M059J (cell line): Measurements from ENCODE around the gene CARNS1. TPM values are rescaled to one million over a fixed set of nuclear protein-coding genes. Genes with fewer than 3 reads are reported as not detected.

ENCODE experiments used
- DNase-seq: peaks from one replicate; pipeline ENCODE4 v3.0.0-alpha.2; 2012; ENCODE audit warnings: low read depth
- total RNA-seq: library from RNA; depleted of rRNA; stranded (reverse); fragments of >200 nt; shearing (Covaris generic); gene quantifications from 2 replicates; pipeline ENCODE4 v1.2.3, GENCODE V29; 2014

Gene CARNS1
- total RNA-seq, 1 experiment from 2014 or later, result 0.22 TPM

DNA sequence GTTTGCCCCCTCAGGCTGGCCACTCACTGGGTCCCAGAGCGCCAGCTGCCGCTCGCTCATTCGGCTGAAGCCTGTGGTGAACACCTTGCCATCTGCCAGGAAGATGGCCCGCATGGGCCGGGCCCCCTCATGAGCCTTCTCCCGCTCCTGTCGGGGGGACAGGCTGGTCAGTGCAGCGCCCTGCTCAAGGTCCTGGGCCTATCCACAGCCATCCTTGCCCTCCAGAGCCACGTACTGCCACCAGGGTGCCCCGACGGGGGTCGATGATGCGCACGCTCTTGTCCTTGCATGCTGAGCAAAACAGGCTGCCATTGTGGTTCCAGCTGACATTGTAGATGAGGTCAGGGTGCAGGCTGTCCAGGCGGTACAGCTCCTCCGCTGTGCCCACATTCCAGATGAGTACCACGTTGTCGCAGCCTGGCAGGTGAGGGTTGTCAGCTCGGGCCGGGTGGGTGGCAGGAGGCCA, 25.7 kb downstream of the CARNS1 start:
- DNase-seq, result no peak

DNA sequence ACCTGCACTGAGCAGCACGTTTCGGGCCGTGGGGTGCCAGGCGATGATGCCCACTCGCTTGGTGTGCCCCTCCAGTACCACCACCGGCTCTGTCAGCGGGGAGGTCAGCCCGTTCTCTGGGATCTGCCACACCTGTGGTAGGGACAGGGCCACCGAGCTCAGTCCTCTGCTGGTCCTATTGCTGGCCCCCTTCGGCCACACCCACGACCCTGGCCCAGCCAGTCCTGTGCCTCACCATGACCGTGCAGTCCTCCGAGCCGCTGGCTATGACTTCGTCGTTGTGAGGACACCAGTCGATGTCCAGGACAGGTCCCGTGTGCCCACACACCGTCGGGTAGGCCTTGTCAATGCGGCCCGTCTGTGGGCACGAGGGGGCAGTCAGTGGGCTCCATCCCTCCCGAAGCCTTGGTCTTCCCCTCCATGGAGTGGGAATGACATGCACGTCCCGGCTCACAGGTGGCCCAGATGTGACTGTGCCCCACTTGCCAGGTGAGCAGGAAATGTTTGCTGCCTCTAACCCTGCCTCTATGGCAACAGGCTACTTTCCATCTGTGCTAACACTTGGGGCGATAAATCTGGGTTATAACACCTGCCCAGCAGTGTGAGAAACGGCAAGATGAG, 26.4 kb downstream of the CARNS1 start:
- no peak for DNase-seq

DNA sequence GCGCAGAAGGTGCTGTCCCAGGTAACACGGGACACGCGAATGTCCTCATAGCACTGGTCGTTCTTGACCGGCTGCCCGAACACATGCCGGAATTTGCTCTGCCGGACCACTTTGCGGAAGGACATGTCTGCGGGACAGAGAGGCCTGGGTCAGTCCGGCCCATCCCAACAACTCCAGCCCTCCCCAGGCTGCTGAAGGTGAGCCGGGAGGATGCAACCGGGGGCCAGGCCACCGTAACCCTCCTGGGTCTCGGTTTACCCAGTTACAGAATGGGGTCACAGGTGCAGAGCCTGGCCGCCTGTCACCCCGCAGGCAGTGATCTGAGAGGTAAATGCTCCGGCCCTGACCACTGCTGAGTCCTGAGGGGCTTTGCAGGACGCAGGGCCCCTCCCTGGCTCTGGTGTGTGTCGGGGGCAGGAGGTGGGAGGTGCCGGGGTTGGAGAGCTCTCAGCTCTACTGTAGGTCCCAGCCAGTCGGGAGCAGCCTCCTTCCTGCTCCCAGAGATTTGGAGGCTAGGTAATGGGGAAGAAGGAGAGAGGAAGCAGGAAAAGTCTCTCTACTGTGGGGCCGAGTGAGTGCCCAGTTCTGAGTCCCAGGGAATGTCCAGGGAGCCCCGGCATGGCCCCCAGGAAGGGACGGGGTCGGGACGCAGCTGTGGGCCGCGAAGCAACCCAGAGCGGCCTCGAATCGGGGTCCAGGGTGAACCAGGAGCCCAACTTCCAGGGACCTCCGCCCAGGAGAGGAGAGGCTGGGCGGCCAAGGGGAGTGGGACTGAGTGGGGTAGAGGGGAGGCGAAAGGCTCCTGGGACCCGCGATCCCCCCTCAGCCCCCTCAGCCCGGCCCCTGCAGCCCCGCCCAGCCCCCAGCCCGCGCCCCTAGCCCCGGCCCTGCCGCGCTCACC, 27.3 kb downstream of the CARNS1 start:
- no peak for DNase-seq

DNA sequence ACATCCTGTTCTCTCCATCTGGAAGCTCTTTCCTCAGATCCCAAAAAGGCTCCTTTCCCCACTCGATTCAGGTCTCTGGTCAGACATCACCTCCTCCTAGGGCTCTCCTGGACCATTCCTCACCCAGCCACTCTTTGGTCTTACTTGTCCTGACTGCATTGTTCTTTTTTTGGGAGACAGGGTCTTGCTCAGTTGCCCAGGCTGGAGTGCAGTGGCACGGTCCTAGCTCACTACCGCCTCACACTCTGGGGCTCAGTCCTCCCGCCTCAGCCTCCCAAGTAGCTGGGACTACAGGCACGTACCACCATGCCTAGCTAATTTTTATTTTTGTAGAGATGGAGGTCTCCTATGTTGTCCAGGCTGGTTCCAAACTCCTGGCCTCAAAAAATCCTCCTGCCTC, 30.0 kb downstream of the CARNS1 start:
- no peak for DNase-seq

DNA sequence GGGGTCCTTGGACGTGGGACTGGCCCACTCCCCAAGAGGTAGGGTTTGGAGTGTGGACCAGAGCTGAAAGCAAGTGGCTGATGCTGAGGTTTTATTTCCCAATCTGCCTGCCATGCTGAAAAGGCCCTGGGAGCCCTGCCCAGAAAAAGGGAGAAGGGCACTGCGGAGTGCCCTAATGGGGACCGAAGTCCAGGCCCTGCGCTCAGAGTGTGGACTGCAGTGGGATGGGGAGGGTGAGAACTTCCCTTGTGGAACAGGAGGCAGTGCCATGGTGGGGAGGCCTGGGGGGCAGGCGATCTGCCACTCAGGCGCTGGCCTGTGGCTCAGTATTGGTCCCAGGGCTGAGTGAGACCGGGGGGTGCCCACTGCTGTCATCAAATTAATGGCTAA, 32.7 kb downstream of the CARNS1 start:
- no peak for DNase-seq

DNA sequence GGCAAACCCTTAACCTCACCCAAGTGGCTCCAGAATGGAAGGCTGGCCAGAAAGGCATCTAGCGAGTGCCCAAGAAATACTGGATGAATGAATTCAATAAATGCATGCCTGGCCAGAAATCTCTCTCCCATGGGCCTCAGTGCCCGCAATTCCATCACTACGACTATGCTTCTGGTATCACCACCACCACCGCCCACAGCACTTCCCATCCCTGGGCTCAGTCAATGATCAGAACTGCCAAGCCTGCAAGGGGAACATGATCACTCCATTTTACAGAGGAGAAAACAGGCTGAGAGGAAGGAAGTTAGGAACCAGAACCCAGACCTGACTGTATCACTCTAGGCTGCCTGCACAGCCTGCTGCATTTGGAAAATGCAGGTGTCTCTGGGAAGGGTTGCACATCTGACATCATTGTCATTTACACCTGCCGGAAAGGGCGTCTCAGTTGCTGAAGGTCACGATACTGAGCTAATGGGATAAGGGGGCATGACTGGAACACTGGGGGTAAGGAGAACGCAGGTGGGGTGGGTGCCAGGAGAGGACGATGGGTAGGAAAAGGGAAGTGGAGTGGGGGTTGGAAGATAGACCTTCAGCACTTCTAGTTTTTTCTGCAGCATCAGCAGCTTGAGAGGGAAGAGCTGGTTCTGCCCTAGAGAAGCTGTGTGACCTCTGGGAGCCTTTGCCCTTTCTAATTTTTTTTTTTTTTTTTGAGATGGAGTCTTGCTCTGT, 33.8 kb downstream of the CARNS1 start:
- no peak for DNase-seq

DNA sequence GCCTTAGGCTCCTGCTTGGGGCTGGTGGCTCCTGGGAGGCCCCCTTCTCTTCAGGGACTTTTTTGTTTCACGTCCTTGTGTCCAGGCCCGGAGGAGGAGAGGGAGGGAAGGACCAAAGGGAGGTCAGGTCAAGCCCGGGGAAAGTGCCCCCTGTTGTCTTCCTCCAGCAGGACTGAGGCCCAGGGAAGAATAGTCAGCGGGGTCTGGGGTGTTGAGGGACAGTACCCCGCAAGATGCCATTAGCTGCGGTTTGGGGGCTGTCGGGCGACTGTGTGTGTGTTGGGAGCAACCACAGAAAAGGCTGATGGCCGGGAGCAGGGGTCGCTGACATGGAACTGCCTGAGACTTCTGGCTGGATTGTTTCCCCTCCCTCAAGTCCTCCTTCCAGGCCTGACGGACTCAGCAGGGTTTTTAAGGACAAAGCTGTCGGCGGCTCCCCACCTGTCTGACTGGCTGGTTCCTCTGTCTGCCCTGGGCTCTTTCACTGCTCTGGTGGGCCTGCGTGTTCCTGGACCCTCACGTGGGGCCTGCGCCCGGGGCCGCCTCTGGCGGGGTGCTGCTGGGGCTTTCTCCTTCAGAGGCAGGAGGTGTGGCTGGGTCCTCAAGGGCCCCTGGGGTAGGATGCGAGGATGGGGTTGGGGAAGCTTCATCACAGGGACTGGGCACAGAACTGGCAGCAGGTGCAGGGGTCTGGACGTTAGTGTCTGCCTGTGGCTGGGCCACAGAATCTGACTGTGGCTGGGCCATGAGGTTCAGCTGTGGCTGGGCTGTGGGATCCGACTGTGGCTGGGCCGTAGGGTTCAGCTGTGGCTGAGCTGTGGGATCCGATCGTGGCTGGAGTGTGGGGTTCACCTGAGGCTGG, 35.5 kb downstream of the CARNS1 start:
- no peak for DNase-seq

DNA sequence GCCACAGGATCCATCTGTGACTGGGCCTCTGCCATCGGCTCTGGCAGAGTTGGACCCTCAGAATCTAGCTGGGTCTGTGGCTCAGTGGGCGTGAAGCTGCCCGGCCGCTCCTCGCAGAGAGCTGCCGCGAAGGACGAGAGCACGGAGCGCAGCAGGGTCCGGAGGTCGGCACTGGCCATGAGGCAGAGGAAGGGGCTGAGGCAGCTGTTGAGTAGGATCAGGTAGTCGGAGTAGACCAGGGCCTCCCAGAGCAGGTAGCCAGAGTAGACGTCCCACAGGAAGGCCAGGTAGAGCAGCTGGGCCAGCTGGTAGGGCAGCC, 36.1 kb downstream of the CARNS1 start:
- no peak for DNase-seq

DNA sequence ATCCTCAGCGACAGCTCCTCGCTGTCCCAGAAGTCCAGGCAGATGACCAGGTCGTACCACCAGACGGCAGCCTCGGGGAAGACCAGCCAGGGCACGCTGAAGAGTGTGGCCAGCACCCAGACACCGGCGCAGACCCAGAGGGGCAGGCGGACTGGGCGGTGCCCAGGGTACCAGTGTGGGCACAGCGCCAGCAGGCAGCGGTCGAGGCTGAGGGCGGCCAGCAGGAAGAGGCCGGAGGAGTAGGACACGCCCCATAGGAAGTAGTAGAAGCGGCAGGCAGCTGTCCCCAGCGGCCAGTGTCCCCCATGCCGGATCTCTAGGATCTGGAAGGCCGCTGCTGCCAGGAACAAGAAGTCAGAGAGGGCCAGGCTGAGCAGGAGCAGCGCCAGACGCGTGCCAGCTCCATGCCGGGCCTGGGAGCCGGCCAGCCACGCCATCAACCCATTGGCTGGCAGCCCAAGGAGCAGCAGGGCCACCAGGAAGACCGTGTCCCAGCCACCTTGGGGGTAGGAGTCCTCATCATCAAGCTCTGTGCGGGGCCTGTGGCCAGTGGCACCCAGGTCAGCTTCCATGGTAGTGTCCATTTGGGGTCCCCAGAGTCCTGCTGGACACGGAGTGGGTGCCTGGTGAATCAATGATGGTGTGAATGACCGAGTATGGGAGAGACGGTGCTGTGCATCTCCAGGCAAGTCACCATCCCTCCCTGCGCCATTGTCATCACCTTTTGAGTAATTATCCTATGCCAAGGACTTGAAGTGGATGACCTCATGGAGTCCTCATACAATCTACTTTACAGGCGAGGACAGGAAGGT, 36.9 kb downstream of the CARNS1 start, which contains the start of gene GPR152:
Gene GPR152, minus strand, starts transcription at position 589 of the 812 bp plus-strand sequence. Its CDS starts 5 bp downstream, at position 584.
- DNase-seq, result peak; percentile 71

DNA sequence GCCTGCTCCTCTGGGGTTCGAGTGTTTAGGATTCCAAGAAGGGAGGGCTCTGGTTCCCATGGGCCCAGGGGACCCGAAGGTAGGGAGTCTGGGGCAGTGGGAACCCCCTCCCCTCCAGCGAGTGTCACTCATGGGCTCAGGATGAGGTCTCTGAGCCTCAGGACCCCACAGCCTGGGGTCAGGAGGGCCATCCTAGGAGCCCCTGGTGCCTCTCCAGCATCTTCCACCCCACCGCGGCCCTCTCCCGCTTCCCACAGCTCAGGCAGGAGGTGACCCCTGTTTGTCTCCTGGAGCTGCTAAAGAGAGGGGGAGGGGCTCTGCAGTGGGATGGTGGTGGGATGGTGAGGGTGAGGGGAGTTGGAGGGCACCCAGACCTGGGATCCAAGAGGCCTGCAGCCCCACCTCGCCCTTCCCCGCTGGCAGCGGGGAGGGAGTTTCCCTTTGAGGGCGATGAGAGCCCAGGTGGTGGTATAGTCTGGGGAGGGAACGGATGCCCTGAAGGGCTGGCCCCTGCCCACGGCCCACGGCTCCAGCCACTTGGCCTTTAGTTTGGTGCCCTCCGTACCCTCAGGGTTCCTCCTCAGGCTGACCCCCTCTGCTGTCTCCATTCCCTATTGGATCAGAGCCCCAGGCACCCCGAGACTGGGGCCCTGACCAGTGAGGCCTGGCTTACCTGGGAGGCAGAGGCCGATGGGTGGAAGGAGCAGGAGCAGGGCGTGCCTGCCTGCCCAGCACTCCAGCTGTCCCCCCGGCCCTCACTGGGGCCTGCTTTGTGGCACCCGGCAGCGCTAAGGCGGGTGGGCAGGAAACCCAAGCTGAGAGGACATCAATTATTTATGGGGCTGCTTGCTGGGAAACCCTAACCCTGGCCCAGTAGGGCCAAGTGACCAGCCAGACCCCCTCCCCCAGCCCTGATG, 38.6 kb downstream of the CARNS1 start:
- no peak for DNase-seq

DNA sequence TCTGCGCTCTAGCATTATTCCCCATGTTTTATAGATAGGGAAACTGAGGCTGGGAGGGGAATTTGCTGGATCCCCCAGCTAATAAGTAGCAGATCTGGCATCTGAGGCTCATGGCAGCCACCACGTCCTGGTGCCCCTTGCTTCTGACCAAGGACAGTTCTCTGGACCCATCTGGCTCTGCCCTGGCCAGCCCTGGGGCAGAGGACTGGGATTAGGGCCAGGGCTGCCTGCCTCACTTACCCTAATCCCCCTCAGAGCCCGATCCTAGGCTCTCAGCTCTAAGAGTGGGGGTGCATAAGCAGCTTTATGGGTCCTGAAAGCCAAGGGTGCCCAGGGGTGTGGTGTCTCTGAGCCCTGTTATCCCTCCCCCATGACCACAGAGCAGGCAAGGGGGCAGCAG, 39.6 kb downstream of the CARNS1 start, which contains the start of gene CABP4:
Gene CABP4, plus strand, starts transcription at position 301 of the 400 bp plus-strand sequence. Its CDS starts 70 bp downstream, at position 371.
- no peak for DNase-seq

DNA sequence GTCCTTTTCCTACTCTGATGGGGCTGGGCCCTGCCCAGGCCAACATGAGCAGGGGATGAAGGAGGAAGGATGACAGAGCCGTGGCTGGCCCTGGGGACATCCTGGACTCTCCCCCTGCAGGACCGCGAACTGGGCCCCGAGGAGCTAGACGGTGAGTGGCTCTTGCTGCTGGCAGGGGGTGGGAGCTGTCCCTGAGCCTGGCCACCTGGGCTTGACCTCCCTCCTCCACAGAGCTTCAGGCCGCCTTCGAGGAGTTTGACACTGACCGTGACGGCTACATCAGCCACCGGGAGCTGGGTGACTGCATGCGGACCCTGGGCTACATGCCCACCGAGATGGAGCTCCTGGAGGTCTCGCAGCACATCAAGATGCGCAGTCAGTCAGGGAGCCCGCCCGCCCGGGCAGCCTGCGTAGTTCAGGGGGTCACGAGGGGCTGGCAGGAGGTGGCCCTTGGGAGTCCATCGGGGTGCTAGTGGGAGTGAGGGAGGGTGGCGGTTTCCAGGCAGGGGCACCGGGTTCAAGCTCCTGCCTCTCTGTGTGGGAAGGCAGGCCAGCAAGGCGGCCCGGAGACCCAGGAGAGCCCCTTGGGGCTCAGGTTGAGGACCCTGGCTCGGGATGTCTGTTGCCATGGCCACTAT, 40.7 kb downstream of the CARNS1 start:
- no peak for DNase-seq

DNA sequence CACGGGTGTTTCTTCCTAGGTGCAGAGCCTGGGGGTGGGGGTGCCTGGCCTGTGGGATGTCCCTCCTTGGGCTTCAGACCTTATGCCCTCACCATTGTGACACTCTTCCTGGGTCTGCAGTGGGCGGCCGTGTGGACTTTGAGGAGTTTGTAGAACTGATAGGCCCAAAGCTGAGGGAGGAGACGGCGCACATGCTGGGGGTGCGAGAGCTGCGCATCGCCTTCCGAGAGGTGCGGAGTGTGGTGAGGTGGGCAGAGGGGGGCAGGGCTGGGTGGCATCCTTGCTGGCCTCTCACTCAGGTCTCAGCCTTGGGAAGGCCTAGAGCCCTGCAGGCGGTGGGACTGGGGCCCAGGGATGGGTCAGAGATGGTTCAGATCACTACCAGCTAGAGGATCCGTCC, 42.0 kb downstream of the CARNS1 start:
- no peak for DNase-seq

DNA sequence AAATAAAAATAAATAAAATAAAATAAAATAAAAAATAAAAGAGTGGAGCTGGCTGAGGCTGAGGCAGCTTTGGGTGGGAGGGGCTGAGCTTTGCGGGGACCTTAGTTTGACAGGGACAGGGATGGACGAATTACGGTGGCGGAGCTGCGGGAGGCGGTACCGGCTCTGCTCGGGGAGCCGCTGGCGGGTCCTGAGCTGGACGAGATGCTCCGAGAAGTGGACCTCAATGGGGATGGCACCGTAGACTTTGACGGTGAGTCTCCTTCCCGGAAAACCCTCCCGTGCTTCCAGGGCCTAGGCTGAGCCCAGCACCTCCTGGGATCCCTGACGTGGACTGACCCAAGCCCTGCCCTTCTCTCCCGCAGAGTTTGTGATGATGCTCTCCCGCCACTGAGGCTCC, 42.8 kb downstream of the CARNS1 start:
- no peak for DNase-seq

DNA sequence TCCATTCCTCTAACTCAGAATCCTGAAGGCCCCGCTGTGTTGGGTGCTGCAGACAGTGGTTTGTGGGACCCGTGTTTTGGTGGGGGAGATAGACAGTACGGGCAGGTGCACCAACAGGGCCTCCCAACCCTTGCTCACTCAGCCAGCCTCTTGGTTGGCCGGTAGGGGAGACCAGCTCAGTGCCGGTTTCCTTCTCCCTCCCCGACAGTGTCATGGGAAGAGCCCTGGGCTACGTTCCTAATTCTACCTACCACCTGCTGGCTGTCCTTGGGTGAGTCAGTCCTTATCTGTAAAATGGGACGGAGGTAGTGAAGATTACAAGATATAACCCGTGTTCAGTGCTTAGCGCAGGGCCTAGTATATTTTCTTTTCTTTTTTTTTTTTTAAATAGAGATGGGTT, 47.7 kb downstream of the CARNS1 start:
- no peak for DNase-seq

DNA sequence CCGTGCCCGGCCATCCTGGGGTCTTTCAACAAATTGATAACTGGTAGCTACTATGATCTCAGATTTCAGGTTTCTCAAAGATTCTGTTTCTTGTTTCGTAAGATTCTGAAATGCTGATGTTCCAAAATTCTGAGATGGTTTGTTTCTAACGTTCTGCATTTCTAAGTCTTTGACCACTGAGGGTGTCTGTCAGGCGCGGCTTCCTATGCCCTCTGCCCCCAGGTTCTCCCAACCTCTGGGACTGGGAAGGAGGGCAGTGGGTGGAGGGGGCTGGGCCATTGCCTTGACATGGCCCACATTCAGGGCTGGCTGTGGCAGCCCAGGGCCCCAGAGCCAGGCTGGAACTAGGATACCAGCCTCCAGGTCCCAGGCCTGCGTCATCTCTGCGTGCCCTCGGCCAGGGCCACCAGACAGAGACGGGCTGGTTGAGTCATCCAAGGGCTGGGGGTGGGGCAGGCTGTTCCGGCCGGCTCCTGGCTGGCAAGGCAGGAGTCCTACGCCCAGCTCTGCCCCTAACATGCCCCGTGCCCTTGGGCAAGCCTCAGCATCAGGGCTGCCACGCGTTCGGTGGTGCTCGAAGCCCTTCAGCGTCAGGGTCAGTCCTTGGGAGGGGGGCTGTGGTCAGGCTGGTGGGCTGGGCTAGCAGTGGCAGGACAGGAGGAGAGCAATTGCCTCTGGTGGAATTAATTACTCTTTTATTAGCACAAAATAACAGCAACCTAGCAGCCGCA, 48.4 kb downstream of the CARNS1 start:
- peak; percentile 82 for DNase-seq

DNA sequence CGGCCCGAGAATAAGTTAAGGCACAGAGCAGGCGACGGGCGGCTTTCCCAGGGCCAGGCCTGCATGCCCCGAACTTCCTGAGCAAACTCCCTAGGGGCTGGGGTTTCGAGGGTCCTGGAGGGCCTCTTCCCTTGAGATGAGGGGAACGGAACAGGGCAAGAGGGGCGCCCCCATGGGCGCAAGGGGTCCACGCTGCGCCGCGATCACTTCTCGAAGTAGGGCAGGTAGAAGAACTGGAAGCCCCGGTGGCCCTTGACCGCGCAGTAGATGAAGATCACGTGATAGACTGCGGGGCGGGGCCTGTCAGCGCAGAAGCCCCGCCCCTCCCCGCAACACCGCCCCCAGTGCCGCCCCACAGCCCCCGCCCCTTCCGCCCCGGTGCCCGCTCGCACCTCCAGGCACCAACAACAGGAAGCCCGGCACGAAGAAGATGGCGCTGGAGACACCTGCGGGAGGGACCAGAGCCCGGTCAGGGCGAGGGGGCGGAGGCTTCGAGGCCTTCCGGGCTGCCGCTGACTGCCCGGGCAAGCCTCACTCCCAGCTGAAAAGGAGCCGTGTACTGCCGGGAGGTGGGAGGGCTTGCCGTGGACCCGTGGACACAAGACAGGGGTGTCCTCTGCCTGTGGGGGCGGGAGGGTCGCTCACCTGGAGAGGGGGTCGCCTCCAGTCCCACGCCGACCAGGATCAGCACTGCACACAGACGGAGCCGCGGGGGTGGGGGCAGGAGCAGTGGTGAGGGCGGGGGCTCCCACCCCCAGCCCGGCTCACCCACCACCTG, 49.1 kb downstream of the CARNS1 start:
- no peak for DNase-seq

DNA sequence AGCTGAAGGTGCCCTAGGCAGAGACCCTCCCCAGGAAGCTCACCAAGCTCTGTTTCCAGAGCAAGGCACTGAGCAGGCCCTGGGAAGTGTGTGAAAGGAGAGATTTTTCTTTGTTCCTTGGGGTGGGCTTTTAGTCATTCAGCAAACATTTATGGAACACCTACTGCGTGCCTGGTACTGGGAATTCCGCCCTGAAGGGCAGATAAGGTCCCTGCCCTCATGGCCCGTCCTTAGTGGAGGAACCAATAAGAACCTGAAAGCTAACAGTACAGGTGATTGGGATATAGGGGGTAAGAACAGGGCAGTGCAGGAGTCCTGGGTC, 49.7 kb downstream of the CARNS1 start:
- DNase-seq, result no peak
